VCaP (cell line): ENCODE measurements around the gene SDCCAG8.

Experiments used
- H3K27ac ChIP-seq: fragments of 450-650 bp; 2 replicates; pipeline ENCODE4 v1.5.1; 2017
- TF ChIP-seq, protein P1 (sequence below): fragments of 450-650 bp; conservative IDR thresholded peaks from 2 replicates; pipeline ENCODE4 v1.5.1; 2017; ENCODE audit warnings: mild to moderate bottlenecking, moderate library complexity

Gene SDCCAG8

DNA sequence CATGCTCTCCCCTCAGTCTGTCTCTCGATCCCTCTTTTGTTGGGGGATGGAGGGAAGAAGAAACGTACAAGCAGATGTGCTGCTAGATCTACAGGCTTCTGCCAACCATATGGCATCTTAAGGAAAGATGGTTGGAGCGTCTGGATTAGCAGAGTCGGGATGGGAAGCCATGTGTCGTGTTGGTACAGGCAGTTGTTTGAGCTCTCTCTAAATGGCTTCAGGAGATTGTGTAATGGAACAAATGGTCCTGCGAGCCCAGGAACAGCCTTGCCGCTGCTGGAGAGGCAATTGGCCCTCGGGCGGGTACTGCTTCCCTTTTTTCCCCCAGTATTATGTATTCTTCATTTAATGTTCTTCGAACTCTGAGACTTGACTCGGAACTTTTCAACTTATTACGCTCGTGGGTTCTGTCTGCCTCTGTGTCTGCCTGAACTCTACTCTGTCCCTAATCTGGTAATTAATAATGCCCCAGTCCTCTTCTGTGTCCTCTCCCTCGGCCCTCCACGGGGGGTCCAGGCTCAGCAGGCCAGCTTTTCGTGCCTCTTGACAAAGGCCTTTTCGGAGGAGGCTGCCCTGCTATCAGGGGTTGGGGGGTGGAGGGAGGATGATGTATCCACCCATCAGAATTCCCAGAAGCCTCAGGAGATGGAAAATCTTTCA is 215.3 kb downstream of the SDCCAG8 start:
- TF ChIP-seq, protein P1, sequence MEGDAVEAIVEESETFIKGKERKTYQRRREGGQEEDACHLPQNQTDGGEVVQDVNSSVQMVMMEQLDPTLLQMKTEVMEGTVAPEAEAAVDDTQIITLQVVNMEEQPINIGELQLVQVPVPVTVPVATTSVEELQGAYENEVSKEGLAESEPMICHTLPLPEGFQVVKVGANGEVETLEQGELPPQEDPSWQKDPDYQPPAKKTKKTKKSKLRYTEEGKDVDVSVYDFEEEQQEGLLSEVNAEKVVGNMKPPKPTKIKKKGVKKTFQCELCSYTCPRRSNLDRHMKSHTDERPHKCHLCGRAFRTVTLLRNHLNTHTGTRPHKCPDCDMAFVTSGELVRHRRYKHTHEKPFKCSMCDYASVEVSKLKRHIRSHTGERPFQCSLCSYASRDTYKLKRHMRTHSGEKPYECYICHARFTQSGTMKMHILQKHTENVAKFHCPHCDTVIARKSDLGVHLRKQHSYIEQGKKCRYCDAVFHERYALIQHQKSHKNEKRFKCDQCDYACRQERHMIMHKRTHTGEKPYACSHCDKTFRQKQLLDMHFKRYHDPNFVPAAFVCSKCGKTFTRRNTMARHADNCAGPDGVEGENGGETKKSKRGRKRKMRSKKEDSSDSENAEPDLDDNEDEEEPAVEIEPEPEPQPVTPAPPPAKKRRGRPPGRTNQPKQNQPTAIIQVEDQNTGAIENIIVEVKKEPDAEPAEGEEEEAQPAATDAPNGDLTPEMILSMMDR, result no peak
- H3K27ac ChIP-seq, result no peak overlapping the region

DNA sequence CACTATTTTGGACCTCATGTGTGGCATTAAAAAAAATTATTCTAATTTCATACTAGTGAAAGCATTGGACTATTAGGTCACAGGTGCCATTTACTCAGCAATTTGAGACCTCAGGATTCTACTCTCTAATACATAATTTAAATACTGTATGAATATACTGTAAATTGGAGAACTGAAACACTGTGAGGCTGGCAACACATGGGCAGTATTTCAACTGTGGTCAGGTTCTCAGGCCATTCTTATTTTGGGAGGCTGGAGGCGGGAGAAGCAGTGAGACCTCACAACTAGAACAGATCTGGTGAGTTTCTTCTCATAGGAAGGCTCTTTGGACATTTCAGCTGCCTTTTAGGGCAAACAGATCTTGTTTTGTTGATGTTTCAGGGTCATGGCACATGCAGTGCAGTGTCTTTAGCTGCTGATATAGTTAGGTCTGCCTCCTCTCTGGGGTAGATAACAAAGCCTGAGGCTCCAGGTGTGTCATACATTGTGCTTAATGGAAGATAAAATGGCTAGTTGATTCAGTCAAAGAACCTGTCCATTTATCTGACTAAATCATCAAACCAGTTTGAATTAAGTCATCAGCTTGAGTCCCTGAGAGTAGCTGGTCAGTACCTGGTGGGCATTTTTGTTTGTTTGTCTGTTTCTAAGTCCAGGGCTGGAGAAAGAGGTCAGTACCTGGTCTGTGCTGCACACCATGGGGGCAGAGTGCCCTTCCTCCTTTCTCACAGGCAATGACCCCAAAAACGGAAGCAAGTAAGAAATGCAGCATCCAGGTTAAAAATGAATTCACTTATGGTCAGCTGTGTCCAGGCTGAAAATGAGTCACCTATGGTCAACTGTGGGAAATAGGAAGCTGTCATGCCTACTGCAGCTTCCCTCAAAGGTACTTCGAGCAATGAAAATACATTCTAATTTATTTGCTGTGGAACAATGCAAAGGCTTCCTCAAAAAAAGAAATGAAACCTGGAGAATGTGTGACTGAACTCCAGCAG is 216.2 kb downstream of the SDCCAG8 start:
- no peak overlapping the region for H3K27ac ChIP-seq
- TF ChIP-seq, protein P1, result no peak

DNA sequence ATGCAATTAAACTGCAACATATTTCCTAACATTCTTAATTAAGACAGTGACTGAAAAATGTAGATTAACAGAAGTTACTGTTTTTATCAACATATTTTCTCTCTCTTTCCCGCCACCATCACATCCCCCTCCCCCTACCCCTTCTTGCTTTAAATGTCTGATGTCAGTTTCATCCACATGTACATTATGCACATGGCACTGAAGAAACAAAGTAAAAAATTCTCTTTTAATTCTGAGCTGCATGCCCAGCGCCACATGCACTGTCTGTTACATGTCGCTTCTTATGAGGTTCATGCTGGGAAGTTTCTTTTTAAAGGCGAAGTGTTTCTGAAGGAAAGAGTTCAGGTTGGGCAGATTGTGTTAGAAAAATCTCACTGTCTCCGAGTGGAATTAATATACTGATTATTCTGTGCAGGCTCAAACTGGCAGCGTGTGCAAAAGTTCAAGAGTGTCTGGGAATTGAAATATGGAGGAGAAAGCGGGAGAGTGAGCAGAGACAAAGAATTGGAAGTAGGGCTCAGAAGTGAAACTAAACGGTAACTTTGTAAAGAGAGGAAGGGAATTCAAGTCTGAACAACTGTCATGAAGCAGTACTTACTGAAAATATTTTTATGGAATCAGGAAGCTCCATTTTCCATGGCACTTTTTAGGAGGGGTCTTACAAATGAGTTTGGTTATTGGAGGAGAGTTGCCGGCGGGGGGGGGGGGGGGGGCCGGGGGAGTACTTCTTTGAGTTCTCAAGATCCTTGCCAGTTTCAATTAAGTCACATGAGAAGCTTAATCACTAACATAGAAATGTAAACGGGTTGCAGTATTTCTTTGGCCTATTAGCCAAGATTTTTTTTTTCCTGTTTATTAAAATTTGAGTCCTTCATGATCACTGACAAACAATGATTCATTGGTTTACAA is 217.6 kb downstream of the SDCCAG8 start:
- TF ChIP-seq, protein P1, result no peak
- H3K27ac ChIP-seq, result no peak overlapping the region

DNA sequence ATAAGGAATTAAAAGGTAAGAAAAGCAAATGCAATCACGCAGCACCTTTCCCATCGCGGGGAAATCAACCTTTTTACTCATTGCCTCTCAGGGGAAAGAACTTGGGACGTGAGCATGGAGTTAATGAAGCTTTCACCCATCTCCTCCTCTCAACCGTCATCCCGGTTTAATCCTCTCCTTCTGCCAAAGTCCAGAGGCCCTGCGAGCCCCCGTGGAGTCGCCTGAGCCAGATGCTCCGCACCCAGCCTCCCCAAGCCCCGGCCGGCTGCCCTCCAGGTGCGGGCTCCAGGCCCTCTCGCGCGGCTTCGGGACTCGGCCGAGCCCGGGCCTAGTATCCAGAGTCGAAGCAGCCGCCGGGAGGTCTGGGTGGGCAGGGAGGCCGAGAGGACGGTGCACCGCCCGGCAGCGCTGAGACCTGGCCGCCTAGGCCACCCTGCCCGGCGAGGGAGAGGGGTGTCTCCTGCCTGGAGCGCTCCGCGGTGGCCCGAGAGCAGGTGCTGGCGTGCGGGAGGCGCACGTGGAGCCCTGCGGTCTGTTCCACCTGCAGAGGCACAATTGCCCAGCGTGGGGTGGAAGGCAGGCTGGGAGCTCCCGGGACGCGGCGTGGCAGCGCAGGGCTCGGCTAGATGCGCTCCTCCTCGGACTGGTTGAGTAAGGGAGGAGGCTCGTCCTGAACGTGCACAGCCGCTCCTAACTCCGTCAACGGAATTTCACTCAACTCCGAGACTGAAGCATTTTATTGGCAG is 218.5 kb downstream of the SDCCAG8 start:
- no peak overlapping the region for H3K27ac ChIP-seq
- TF ChIP-seq, protein P1, result no peak

DNA sequence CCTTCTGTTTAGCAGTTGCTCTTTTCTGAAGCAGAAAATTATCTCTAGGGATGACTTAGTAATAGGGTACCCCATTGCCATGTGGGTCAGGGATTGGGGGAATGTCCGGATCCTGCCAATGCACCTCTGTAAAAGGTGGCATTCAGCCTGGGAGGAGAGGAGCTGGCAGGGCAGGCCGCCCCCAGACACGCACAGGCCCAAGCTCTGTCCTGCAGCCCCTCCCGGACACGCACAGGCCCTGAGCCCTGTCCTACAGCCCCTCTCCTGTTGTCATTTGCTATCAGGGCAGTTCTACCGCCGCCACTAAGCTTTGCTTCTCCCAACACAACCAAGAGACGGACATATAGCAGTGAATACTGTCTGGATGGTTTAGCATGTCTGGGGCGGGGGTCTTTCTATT is 219.1 kb downstream of the SDCCAG8 start:
- TF ChIP-seq, protein P1, result no peak

DNA sequence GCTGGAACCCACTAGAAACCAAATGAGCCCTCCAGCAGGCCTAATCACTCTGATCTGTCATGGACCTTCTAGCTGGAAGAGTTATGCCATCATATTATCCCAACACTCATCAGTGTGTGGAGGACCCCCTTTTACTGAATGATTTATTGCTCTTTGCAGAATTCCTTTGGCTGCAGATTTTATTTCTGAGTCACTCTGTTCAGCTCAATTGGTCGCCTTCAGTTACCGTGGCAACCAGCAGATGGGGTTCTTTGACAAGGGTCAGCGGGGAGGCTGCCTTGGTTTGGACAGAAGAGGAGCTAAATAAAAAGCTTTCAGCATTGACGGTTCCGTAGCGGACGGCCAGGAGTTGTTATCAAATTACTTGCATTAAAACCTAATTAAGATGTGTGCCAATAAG is 220.1 kb downstream of the SDCCAG8 start:
- TF ChIP-seq, protein P1, result no peak
- H3K27ac ChIP-seq, result no peak overlapping the region

More for the DNA sequence above, 219.1 kb downstream of the SDCCAG8 start:
- H3K27ac ChIP-seq, result no peak overlapping the region
